ENCODE measurements around the gene TRMT11. TPM values are rescaled to one million over a fixed set of nuclear protein-coding genes. Genes with fewer than 3 reads are reported as not detected.

The TRMT11 gene
- total RNA-seq: 10 to 100 TPM; 13.3 to 49.7 (median 22.3) TPM

DNA sequence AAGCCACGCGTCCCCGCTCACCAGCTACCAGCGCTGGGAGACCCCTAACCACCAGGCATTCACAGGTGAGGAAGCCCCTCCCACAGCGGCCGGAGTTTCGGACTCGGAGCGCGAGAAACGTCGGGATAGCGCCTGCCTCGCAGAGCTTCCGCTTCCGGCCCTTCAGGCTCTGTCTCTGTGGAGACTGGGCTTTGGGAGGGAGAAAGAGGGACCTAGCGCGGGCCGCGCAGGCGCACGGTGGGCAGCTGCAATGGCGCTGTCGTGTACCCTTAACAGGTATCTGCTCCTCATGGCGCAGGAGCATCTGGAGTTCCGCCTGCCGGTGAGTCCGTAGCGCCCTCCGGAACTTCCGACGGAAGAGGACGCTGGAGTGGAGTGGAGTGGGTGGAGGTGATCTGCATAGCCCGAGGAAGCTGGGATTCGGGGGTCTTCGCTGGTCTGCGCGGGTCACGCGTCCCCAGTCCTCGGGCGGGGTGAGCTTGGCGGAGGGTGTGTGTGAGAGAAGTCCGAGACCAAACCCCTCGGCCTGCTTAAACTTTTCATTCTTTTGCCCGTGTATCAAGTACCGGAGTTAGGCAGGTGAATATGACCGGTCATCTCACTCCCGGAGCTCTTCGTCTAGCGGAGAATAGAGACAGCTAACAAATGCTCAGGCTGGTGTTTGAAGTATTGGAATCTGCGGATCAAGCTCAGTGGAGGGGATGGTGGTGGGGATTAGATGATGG is at the start of gene TRMT11:
TSS of gene TRMT11 (plus strand) at position 240 of the 725 bp plus-strand sequence. CDS start at position 251, 11 bp downstream.
- Histone ChIP-seq H3K4me1 (peaks cover 0 to 55% (median 2%) of the 10 kb centered on the region in 3 donors), H3K27ac (peak within 1 kb of the TSS; percentile 80 to 91 (median 87)), H3K36me3 (no peaks in the 10 kb centered on the region), H3K27me3 (no peaks in the 10 kb centered on the region), H3K9me3 (no peaks in the 10 kb centered on the region), H3K4me3 (peak within 1 kb of the TSS; percentile 89 to 95)
- peak; percentile 99 for ATAC-seq
- TF ChIP-seq POLR2A (IDR thresholded peaks at IDR 0.05): peak; percentile 73 to 77
- peak; percentile 73 for TF ChIP-seq POLR2AphosphoS5 (IDR thresholded peaks at IDR 0.05)
- TF ChIP-seq EP300 (IDR thresholded peaks at IDR 0.05): no peak
- TF ChIP-seq CTCF (IDR thresholded peaks at IDR 0.05): peak in 1 of 4 experiments; percentile 26
- 0% methylated on average over 2 of the region's 52 CpGs; no CpG with 5 or more reads in 1 of the 2 donors for WGBS, 2 donors (ENCODE audit: low coverage in 1 of 2)

DNA sequence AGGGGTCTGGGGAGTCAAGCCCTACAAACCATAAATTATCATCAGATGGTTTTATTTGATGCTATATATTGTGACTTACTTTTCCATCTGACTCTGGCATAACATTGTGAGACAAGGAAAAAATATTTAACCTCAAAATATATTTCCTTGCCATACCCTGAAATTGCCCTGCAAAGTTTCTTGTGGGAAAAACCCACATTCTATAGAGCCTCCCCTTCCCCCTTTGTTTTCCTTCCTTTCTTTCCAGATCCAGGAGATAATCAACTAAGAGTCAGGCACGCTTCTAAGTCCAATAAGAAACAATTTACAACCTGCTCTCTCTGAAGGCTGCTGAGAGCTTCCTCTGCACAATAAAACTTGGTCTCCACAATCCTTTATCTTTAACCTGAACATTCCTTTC is 47.3 kb upstream of the TRMT11 start:
- Histone ChIP-seq H3K27me3 (no peaks in the 10 kb centered on the region), H3K27ac (no peak overlapping the region), H3K4me3 (no peak overlapping the region), H3K36me3 (no peaks in the 10 kb centered on the region), H3K9me3 (no peaks in the 10 kb centered on the region), H3K4me1 (no peaks in the 10 kb centered on the region)
- no peak for ATAC-seq
- 33 to 58% methylated on average over 1 of the region's 1 CpG for WGBS, 2 donors (ENCODE audit: low coverage in 1 of 2)
- TF ChIP-seq POLR2A (IDR thresholded peaks at IDR 0.05) (no peak), EP300 (IDR thresholded peaks at IDR 0.05) (no peak), POLR2AphosphoS5 (IDR thresholded peaks at IDR 0.05) (no peak), CTCF (IDR thresholded peaks at IDR 0.05) (no peak)

DNA sequence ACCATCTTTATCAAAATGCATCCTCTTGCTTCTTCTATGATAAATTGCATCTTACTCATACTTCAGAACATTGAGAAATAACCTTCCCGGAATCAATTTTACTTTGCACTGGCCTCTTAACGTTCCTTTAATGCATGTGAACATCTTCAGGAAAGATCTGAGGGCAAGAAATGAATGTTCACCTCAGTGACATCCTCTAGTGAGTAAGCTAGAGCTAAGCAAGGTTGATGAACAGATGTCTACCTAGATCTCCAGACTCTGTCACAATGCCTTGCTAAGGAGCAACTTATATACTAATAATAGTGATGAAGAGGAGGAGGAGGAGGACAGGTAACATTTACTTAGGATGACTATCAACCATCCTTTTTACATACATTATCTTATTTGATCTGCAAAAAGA is 46.5 kb upstream of the TRMT11 start:
- H3K27me3 ChIP-seq: no peaks in the 10 kb centered on the region
- WGBS, 2 donors (ENCODE audit: low coverage in 1 of 2): 75 to 81% methylated on average over 2 of the region's 2 CpGs
- H3K27ac ChIP-seq: no peak overlapping the region
- TF ChIP-seq CTCF (IDR thresholded peaks at IDR 0.05) (no peak), POLR2A (IDR thresholded peaks at IDR 0.05) (no peak), POLR2AphosphoS5 (IDR thresholded peaks at IDR 0.05) (no peak), EP300 (IDR thresholded peaks at IDR 0.05) (no peak)
- H3K4me1 ChIP-seq: no peaks in the 10 kb centered on the region
- H3K9me3 ChIP-seq: no peaks in the 10 kb centered on the region
- no peak for ATAC-seq
- no peaks in the 10 kb centered on the region for H3K36me3 ChIP-seq
- H3K4me3 ChIP-seq: no peak overlapping the region

DNA sequence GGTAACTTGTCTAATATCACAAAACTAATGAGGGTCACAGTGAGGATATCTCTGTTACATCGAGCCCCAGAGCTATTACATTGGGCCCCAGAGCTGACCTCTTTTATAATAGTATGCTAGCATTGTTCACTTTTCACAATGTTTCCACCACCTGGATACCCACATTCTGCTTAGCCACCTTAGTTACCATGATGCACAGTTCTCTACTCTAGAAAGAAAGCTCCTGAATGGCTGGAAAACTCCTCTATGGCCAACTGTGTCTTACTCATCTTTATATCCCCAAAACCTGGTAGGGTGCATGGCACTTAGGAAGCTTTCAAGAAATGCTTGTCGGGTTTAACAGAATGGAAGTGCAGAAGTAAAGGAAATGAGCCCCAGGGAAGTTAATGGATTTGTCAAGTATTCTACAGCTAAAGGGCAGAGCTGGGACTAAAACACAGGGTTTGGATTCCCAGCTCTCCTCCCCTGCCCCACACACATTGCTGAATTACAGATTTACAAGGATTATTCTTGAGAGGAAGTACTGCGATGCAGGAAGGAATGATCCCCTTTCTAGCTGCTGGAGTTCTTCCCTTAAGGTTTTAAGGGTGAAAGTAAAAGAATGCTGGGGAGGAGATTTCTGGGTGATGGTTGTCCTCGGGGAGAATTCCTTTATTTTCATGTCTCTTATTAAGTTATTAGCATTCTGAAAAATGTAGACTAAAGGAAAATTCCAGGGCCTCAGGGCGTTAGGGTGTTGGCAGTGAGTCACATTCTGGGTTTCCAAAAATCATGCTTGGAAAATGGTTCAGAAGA is 45.9 kb upstream of the TRMT11 start:
- Histone ChIP-seq H3K9me3 (no peaks in the 10 kb centered on the region), H3K4me1 (no peaks in the 10 kb centered on the region), H3K36me3 (no peaks in the 10 kb centered on the region), H3K27me3 (no peaks in the 10 kb centered on the region), H3K27ac (no peak overlapping the region), H3K4me3 (no peak overlapping the region)
- TF ChIP-seq POLR2A (IDR thresholded peaks at IDR 0.05): no peak
- whole genome bisulfite sequencing, 2 donors (ENCODE audit: low coverage in 1 of 2): 43 to 46% methylated on average over 4 to 5 of the region's 5 CpGs
- ATAC-seq: no peak

- Histone ChIP-seq H3K27ac (no peak overlapping the region), H3K4me3 (no peak overlapping the region), H3K9me3 (no peaks in the 10 kb centered on the region), H3K36me3 (no peaks in the 10 kb centered on the region), H3K4me1 (peaks cover 0 to 3% (median 0%) of the 10 kb centered on the region in 3 donors), H3K27me3 (no peaks in the 10 kb centered on the region)
- TF ChIP-seq EP300 (IDR thresholded peaks at IDR 0.05) (no peak), CTCF (IDR thresholded peaks at IDR 0.05) (no peak), POLR2A (IDR thresholded peaks at IDR 0.05) (no peak), POLR2AphosphoS5 (IDR thresholded peaks at IDR 0.05) (no peak)
- WGBS, 2 donors (ENCODE audit: low coverage in 1 of 2): 87 to 95% methylated on average over 10 of the region's 10 CpGs
- no peak for ATAC-seq
These were observed 43.4 kb upstream of the TRMT11 start for GRCh38 chr6:125942672-125943527.
